PC-9 (cell line): Measurements from ENCODE around the gene ABL2. TPM values are rescaled to one million over a fixed set of nuclear protein-coding genes. Genes with fewer than 3 reads are reported as not detected.
"Not testable (repeated sequence)": the region's sequence is repeated elsewhere in the genome, so short reads cannot be mapped to it uniquely, and the experiment has no call there.

Source experiments
- BruUV-seq: library from RNA; stranded (reverse); fragments of 400-500 nt; replicated peaks from 2 replicates; lab custom pipeline; 2021; lab: Mats Ljungman, UMichigan
- CTCF ChIA-PET: fragments of 300-600 bp; sonication (Branson Sonifier 250); formaldehyde crosslinking; loops from one replicate; lab custom pipeline; 2022; ENCODE audit warnings: antibody characterized with exemption; lab: Charles Lee
- POLR2A ChIA-PET: fragments of 300-600 bp; sonication (Branson Sonifier 250); formaldehyde crosslinking; loops from one replicate; lab custom pipeline; 2022; ENCODE audit warnings: antibody characterized with exemption; ENCODE audit not compliant: unreplicated experiment; lab: Charles Lee
- DNase-seq, 2 experiments: peaks; one replicate each; pipeline versions ENCODE4 v3.0.0 to v3.0.0-alpha.2; 2015 to 2022; ENCODE audit warnings: mixed read lengths in 1 of 2
- H2AFZ ChIP-seq: fragments of 200-600 bp; sonication (generic); 2 replicates; pipeline ENCODE4 v1.8.1; 2017; ENCODE audit warnings: antibody characterized with exemption
- H3F3A ChIP-seq: fragments of 200-600 bp; sonication (generic); 2 replicates; pipeline ENCODE4 v1.8.1; 2017; ENCODE audit warnings: antibody characterized with exemption, mild to moderate bottlenecking, low read depth; ENCODE audit not compliant: insufficient read depth
- H3K27ac ChIP-seq: fragments of 200-600 bp; sonication (generic); 2 replicates; pipeline ENCODE4 v1.6.1; 2016; ENCODE audit warnings: mixed run types
- H3K27me3 ChIP-seq: fragments of 200-600 bp; sonication (generic); 2 replicates; pipeline ENCODE4 v1.6.1; 2016; ENCODE audit warnings: low read depth, mixed run types; ENCODE audit not compliant: insufficient read depth
- H3K36me3 ChIP-seq: fragments of 200-600 bp; sonication (generic); 2 replicates; pipeline ENCODE4 v1.6.1; 2016; ENCODE audit warnings: low read depth, mixed run types
- H3K4me1 ChIP-seq: fragments of 200-600 bp; sonication (generic); replicated peaks from 2 replicates; pipeline ENCODE4 v1.6.1; 2016; ENCODE audit warnings: mixed run types; ENCODE audit not compliant: insufficient read depth
- H3K4me2 ChIP-seq: fragments of 200-600 bp; sonication (generic); 2 replicates; pipeline ENCODE4 v1.6.1; 2017; ENCODE audit warnings: mixed run types
- H3K4me3 ChIP-seq: fragments of 200-600 bp; sonication (generic); 2 replicates; pipeline ENCODE4 v1.6.1; 2016; ENCODE audit warnings: mixed run types
- H3K79me2 ChIP-seq: fragments of 200-600 bp; sonication (generic); 2 replicates; pipeline ENCODE4 v1.6.1; 2017; ENCODE audit warnings: low read depth, mixed run types
- H3K9me2 ChIP-seq: fragments of 200-600 bp; sonication (generic); 2 replicates; pipeline ENCODE4 v1.8.1; 2017; ENCODE audit warnings: mild to moderate bottlenecking; ENCODE audit not compliant: insufficient read depth
- H3K9me3 ChIP-seq: fragments of 200-600 bp; sonication (generic); 2 replicates; pipeline ENCODE4 v1.8.1; 2016; ENCODE audit warnings: low read depth; ENCODE audit not compliant: insufficient read depth
- H4K20me1 ChIP-seq: fragments of 200-600 bp; sonication (generic); 2 replicates; pipeline ENCODE4 v1.8.1; 2017; ENCODE audit not compliant: insufficient read depth
- EZH2 ChIP-seq: fragments of 200-600 bp; sonication (generic); IDR thresholded peaks from 2 replicates; pipeline ENCODE4 v1.8.0; 2017; ENCODE audit warnings: antibody characterized with exemption, low read depth
- intact Hi-C: fragments of 100-400 bp; cut with micrococcal nuclease; formaldehyde crosslinking; loops from one replicate; pipeline ENCODE4 v1.10.0; 2022; ENCODE audit not compliant: unreplicated experiment
- total RNA-seq: library from RNA; stranded (reverse); gene quantifications from 2 replicates; pipeline ENCODE4 v1.2.3, GENCODE V29; 2021
- TF ChIP-seq, protein P1 (sequence below): fragments of 200-600 bp; sonication (generic); conservative IDR thresholded peaks from 2 replicates; pipeline ENCODE4 v1.6.1; 2017; ENCODE audit warnings: mixed run types, antibody characterized with exemption, mild to moderate bottlenecking, moderate library complexity

Gene ABL2
- total RNA-seq, 1 experiment from 2014 or later = 27.4 TPM

DNA sequence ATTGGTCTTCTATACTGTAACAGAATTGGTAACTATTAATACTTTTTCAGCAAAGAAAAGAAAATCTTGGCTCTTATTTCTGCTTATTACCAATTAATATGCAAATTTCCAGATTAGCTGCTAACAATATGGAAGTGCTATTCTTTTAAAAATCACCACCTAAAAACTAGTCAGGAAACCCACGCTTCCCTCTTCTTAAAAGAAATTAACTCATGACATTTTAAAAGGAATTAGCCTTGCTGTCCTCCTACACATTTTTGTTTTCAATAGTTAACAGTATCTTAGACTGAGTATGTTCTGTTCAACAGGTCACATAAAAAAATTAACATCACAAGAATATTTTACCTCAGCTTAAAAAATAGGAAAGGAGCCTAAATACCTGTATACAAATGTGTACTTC lies 27.3 kb downstream of the ABL2 start:
- CTCF ChIA-PET = interaction anchor here (0.7 kb wide), 1 partner anchor 171 kb away, joined by 6 read pairs; no protein-coding TSS in a partner anchor
- Histone ChIP-seq H3K4me1 (no peaks in the 10 kb centered on the region), H3K9me3 (no peaks in the 10 kb centered on the region; the same call in 1 of the 2 replicates), H2AFZ (no peak overlapping the region), H3K27ac (no peak overlapping the region), H3K9me2 (no peaks in the 10 kb centered on the region), H3K4me2 (no peak overlapping the region), H3K27me3 (no peaks in the 10 kb centered on the region), H3K4me3 (no peak overlapping the region), H3K79me2 (peaks cover 71% of the 10 kb centered on the region), H3K36me3 (no peaks in the 10 kb centered on the region), H4K20me1 (no peaks in the 10 kb centered on the region; the same call in 1 of the 2 replicates), H3F3A (no peaks in the 10 kb centered on the region)
- intact Hi-C loops = no loop called here
- TF ChIP-seq EZH2 = no peak
- TF ChIP-seq, protein P1, sequence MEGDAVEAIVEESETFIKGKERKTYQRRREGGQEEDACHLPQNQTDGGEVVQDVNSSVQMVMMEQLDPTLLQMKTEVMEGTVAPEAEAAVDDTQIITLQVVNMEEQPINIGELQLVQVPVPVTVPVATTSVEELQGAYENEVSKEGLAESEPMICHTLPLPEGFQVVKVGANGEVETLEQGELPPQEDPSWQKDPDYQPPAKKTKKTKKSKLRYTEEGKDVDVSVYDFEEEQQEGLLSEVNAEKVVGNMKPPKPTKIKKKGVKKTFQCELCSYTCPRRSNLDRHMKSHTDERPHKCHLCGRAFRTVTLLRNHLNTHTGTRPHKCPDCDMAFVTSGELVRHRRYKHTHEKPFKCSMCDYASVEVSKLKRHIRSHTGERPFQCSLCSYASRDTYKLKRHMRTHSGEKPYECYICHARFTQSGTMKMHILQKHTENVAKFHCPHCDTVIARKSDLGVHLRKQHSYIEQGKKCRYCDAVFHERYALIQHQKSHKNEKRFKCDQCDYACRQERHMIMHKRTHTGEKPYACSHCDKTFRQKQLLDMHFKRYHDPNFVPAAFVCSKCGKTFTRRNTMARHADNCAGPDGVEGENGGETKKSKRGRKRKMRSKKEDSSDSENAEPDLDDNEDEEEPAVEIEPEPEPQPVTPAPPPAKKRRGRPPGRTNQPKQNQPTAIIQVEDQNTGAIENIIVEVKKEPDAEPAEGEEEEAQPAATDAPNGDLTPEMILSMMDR = no peak
- POLR2A ChIA-PET = no interaction called here
- DNase-seq = no peak
- no TSS peak for BruUV-seq

DNA sequence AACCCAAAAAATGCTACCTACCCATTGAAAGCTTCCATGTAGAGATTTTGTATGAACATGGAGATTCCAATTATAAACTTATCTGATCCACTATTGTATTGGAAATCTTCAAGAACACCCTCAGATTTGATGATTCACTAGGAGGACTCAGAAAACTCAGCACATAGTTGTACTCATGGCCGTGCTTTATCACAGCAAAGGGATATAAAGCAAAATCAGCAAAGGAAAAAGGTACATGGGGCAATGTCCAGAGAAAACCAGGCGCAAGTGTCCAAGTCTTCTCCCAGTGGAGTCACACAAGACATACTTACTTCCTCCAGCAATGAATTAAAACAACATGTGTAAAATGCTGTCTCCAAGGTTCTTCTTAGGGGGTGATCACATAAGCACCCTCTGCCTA lies 28.9 kb downstream of the ABL2 start:
- no peaks in the 10 kb centered on the region for H3K9me2 ChIP-seq
- no peaks in the 10 kb centered on the region; the same call in 1 of the 2 replicates for H4K20me1 ChIP-seq
- no peak overlapping the region for H3K4me3 ChIP-seq
- ChIA-PET POLR2A (no interaction called here), CTCF (no interaction called here)
- no peak overlapping the region for H3K4me2 ChIP-seq
- peaks cover 4% of the 10 kb centered on the region; the same call in 1 of the 2 replicates for H3F3A ChIP-seq
- no peaks in the 10 kb centered on the region for H3K27me3 ChIP-seq
- no peaks in the 10 kb centered on the region for H3K4me1 ChIP-seq
- H3K79me2 ChIP-seq = peaks cover 62% of the 10 kb centered on the region
- H3K27ac ChIP-seq = no peak overlapping the region
- no peak for DNase-seq
- no TSS peak for BruUV-seq
- intact Hi-C loops = no loop called here
- TF ChIP-seq, protein P1 = no peak
- TF ChIP-seq EZH2 = no peak
- no peaks in the 10 kb centered on the region; the same call in 1 of the 2 replicates for H3K9me3 ChIP-seq
- H3K36me3 ChIP-seq = no peaks in the 10 kb centered on the region
- no peak overlapping the region for H2AFZ ChIP-seq

DNA sequence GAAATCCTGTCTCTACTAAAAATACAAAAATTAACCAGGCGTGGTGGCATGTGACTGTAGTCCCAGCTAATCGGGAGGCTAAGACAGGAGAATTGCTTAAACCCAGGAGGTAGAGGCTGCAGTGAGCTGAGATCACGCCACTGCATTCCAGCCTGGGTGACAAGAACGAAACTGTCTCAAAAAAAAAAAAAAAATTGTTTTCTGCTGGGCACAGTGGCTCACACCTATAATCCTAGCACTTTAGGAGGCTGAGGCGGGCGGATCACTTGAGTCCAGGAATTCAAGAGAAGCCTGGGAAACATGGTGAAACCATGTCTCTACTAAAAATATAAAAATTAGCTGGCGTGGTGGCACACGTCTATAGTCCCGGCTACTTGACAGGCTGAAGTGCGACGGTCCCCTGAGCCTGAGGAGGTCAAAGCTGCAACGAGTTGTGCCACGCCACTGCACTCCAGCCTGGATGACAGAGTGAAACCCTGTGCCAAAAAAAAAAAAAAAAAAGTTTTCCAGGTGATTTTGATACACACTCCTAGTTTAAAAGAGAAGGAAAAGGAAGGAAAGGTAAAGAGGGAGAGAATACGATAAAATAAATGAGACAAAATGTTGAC lies 31.7 kb downstream of the ABL2 start:
- no peak overlapping the region for H2AFZ ChIP-seq
- intact Hi-C loops = loop anchor here (10.0 kb wide), 1 partner anchor 663 kb away; no protein-coding TSS in a partner anchor
- no peak for DNase-seq
- TF ChIP-seq, protein P1 = no peak
- TF ChIP-seq EZH2 = no peak
- no peaks in the 10 kb centered on the region; the same call in 1 of the 2 replicates for H3K9me3 ChIP-seq
- H3K27ac ChIP-seq = no peak overlapping the region
- peaks cover 5% of the 10 kb centered on the region; the same call in 1 of the 2 replicates for H3F3A ChIP-seq
- no peaks in the 10 kb centered on the region for H3K9me2 ChIP-seq
- H3K79me2 ChIP-seq = peaks cover 58% of the 10 kb centered on the region
- ChIA-PET POLR2A (no interaction called here), CTCF (no interaction called here)
- H3K27me3 ChIP-seq = no peaks in the 10 kb centered on the region
- peaks cover 8% of the 10 kb centered on the region; the same call in 1 of the 2 replicates for H4K20me1 ChIP-seq
- no peaks in the 10 kb centered on the region for H3K4me1 ChIP-seq
- no peaks in the 10 kb centered on the region for H3K36me3 ChIP-seq
- no peak overlapping the region for H3K4me3 ChIP-seq
- H3K4me2 ChIP-seq = no peak overlapping the region
- BruUV-seq = no TSS peak

DNA sequence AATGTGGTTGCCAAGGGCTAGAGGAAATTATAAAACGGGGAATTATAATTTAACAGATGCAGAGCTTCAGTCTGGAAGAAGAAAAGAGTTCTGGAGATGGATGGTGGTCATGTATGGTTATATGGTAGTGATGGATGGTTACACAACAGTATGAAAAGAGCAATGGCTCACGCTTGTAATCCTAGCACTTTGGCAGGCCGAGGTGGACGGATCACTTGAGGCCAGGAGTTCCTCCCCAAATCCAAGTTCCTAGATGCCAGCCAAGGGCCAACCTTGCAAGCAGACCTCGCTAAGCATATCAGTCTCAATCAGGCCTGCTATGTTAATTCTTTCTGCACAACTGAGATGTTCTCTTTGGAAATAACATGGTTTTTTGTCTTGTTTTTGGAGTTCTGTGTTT lies 33.6 kb downstream of the ABL2 start:
- BruUV-seq, POLR2A ChIA-PET, H3K4me3 ChIP-seq, H2AFZ ChIP-seq, H3K9me2 ChIP-seq, H3K4me1 ChIP-seq, H3F3A ChIP-seq, H3K4me2 ChIP-seq, H4K20me1 ChIP-seq, H3K9me3 ChIP-seq, H3K27ac ChIP-seq, H3K27me3 ChIP-seq, DNase-seq, H3K36me3 ChIP-seq: not testable (repeated sequence)
- CTCF ChIA-PET = interaction anchor here (0.5 to 0.7 kb wide), 3 partner anchors 11 to 821 kb away, joined by 3 to 7 read pairs (median 3); no protein-coding TSS in a partner anchor
- H3K79me2 ChIP-seq = peaks cover 59% of the 10 kb centered on the region
- intact Hi-C loops = loop anchor here (10.0 kb wide), 1 partner anchor 661 kb away; no protein-coding TSS in a partner anchor
